Stimulated activated CD8-positive, alpha-beta memory T cell treated with anti-CD3 and anti-CD28 coated beads, Interleukin-15, amount 100 ng/mL, for 48 hours (primary cell): ENCODE data around the gene TPRA1.

Experiments
- DNase-seq, 2 donors: peaks; one replicate each; pipeline ENCODE4 v3.0.0-alpha.2; 2020; ENCODE audit warnings: low read depth in 2 of 2

TPRA1 gene

DNA sequence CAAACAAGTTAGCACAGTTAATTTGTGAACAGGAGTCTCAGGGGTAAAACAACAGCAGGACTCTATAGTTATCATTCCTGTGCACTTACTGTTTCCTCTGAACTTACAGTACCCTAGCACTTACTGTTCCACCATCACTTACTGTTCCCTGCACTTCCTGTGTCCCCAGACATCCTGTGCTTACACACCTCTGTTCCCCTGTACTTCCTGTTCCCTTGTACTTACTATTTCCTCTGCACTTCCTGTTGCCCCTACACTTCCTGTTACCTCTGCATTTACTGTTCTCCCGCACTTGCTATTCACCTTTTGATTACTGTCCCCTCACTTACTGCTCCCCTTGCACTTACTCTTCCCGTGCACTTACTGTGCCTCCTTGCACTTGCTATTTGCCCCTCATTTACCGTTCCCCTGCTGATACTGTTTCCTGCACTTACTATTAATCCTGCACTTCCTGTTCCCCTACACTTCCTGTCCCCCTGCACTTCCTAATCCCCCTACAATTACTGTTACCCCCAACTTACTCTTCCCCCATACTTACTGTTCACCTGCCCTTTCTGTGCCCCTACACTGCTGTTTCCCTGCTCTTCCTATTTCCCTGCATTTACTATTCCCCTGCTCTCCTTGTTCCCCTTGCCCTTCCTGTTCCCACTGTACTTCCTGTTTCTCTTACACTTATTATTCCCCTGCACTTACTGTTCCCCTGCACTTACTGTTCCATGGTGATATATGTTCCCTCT lies 30.3 kb downstream of the TPRA1 start:
- no peak for DNase-seq

- no peak for DNase-seq
Observed at GRCh38 chr3:127556565-127556964, 34.0 kb downstream of the TPRA1 start.

- DNase-seq = no peak
Observed at GRCh38 chr3:127555108-127555507, 35.4 kb downstream of the TPRA1 start.

GRCh38 chr3:127552038-127552437 lies 38.5 kb downstream of the TPRA1 start:
- no peak for DNase-seq

GRCh38 chr3:127551178-127551577 lies 39.4 kb downstream of the TPRA1 start:
- no peak for DNase-seq

DNA sequence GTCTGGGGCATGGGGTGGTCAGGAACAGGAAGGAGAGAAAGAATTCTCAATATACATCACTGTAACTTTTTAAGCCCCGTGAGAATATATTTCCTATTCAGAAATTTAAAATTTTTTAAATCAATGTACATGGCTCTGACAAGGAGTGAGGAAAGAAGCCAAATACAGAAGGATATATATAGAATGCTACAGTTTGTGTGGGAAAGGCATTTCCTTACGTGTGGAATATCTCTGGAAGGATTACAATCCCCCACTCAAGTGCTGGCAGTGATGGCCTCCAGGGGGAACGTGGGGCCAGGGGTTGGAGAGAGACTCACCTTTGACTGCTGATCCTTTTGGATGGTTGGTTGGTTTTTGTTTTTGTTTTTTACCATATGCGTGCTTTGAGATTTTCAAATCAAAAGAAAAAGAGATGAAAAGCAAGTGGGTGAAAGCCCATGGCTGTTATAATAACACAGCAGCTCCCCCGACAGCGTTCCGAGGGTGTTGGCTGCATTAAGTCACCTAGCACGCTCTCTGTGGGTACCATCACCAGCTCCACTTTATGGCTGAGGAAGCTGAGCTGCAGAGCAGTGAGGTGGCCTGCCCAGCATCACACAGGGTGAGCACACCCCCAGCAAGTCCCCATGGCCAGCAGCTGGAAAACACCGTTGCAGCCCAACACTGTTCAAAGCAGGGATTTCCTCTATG lies 39.9 kb downstream of the TPRA1 start:
- no peak for DNase-seq

DNA sequence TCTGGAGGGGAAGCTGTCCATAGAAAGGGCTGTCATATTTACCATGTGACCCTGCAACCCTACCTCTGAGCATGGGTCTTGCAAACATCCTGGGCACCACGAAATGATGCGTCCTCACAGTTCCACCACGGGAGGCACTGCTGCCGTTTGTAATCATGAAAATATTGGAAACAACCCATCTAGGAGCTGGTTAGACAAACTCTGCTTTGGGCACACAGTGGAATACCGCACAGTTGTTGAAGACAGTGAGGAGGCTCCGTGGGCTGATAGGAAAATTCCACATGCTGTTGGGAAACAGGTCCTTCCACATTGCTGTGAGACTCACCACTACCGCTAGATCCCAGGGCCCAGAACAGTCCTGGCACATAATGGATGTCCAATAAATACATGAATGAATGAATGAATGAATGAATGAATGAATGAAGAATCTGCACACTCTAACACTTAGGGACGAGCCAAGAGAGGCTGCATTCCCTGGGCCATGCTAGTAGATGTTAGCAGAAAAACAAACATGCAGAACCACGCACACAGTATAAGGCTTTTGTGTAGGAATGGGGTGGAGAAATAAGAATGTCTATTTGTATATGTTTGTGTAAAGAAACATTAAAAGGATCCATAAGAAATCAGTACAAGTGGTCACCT lies 40.6 kb downstream of the TPRA1 start:
- no peak for DNase-seq

GRCh38 chr3:127547761-127548605 lies 42.5 kb downstream of the TPRA1 start:
- DNase-seq = peak; percentile 54 to 55

DNA sequence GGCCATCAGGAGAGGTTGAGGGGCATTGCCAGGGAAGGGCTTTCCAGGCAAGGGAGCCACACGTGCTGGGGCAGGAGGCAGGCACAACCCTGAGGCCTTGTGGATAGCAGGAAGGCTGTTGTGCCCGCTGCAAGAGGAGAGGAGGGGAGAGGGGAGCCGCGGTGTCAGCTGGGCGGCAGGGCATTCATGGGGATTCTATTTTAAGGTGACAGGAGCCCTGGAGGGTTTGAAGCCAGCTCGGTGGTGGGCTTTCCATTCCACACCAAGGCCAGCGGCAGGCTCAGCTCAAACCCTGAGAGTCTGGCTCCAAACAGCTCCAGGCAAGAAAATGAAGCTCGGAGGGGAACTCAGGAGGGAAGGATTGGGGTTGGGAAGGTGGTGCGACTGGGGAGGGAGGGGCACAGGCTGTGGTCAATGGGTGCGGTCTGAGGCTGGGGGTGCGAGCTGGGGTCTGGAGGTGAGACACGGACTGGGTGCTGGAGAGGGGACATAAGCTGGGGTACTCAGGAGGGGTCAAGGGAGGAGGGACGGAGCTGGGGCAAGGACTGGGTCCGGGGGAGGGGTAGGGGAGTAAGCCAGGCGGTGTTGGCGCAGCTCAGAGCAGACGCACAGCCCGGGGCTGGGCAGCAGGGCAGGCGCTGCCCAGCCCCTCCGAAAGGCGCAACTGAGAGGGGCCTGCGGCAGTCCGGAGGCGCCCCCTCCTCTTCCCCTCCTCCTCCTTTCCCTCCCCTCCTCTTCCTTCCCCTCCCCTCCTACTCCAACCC lies 43.4 kb downstream of the TPRA1 start:
- DNase-seq = no peak

DNA sequence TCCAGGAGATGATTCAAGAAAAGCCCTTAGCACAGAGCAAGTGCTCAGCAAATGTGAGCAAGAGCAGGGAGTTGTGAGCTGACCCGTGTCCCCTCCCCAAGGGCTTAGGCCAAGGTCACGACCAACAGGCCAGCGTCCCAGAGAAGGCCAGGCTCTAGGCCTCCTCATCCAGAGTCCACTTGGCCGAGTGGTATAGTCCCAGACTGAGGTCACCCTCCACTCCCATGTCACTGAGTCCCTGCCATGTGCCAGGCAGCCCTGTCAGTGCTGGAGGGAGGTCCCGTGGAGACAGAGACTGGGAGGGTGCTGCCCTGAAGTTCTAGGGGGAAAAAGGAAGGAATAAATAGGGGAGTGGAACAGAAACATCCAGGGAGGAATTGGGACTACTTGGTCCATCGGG lies 44.0 kb downstream of the TPRA1 start:
- no peak for DNase-seq

GRCh38 chr3:127545711-127546457 lies 44.6 kb downstream of the TPRA1 start:
- no peak for DNase-seq

DNA sequence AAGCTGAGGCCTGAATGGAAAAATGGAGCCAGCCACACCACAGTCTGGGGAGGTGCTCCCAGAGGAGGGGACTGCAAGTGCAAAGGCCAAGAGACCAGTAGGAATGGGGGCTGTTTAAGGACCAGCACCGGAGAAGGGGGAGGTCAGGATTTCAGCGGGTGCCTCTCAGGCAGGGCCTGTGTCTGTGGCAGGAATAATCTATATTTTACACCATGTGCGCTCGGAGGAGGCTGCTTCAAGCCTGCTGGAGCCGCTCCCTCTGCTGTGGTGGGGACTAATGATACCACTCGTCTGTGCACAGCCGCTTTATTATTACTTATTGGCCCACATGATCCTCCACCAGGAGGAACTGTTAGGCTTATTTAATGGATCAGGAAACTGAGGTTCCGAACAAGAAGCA lies 45.3 kb downstream of the TPRA1 start:
- DNase-seq = no peak

DNA sequence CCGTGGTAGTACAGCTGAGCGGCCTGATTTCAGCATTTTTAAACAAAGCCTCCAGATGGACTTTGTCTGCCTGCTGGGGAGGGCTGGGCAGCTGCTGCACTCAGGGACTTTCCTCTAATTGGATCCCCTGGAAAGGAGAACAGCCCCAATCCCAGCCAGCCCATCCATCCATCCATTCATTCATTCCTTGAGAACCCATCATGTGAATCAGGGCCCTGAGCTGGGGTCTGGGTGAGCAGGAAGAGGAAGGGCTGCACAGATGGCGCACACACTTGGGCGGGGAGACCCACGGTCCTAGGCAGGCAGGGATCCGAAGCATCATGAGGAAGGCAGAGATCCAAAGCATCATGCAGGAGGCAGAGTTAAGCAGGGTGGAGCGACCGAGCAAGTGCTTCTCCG lies 45.7 kb downstream of the TPRA1 start:
- no peak for DNase-seq

DNA sequence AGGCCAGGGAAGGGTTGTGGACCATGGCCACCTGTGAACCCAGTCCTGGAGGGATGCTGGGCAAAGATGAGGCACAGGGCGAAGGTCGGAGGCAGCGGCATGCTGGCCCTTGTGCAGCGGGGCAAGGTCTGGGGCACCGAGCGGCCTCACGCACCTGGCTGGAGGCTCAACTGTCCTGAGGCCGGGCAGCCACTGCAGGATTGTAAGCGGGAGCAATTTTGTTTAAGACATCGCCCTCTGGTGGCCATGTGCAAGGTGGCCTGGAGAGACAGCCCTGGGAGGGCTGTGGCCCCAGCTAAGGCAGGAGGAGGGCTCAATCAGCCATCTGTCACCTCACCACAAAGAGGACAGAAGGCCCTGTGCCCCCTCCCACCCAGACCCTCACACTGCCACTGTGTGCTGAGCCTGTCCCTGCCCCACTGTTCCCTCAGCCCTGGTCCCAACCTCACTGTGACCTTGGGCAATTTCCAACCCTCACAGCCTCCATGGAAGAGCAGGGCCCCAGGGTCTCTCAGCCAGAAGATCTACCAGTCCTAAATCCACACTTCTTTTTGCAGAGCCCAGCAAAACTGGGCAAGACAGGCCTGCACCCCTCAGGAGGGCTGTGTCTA lies 46.2 kb downstream of the TPRA1 start:
- DNase-seq = peak; percentile 31 to 33

GRCh38 chr3:127543441-127543840 lies 47.1 kb downstream of the TPRA1 start:
- no peak for DNase-seq

- DNase-seq = no peak
Observed at GRCh38 chr3:127542441-127542952, 48.0 kb downstream of the TPRA1 start.

GRCh38 chr3:127541320-127541719 lies 49.2 kb downstream of the TPRA1 start:
- DNase-seq = no peak

DNA sequence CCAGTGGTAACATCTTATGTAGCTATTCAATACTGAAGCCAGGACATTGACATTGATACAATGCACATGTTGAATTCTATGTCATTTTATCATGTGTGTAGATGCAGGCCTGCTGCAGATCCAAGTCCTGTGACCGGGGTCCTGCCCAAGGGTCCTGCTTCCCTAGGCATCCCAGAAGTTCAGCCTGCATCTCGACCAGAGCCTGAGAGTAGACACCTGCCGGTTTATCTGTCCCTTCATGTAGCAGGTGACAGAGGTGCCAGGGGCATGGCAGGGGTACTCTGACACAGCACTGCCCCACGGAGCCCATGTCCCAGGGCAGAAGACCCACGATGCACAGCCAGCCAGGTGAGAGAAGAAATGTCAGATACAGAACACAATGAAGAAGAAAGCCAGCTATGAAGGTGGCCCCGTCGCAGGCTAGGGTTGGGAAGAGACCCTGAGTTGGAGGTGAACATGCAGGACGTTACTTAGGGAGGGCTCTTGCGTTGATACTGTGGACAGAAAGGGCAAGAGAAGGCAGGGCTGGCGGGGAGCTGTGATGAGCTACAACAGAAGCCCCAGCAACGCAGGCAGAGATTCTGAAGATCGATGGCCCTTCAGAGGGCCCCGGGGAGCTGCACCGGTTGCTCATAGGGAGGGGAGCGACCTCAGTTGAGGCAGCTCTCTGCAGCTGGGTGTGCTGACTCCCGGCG lies 51.0 kb downstream of the TPRA1 start:
- DNase-seq = no peak

DNA sequence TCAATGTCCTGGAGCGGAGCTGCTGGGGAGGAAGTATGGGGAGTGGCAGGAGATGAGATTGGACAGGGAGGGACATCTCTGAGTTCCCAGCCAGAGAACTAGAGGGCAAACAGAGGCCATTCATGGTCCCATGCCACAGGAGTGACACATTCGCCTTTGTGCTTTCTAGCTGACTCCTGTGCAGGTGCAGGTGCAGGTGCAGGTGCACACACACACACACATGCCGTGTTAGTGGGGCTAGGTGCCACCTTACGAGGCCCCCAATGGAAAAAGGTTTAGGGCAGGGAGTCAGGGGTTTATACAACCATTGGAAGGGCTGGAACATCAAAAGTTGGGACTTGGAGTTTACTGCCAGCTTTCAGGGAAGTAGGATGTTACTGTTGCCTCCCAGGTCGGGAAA lies 52.0 kb downstream of the TPRA1 start:
- no peak for DNase-seq
